HG03159 (cell line): Measurements from ENCODE around the gene CNR2.
"Not testable (repeated sequence)": the region's sequence is repeated elsewhere in the genome, so short reads cannot be mapped to it uniquely, and the experiment has no call there.

ENCODE experiments used
- ATAC-seq: cut with Tn5 transposase; IDR thresholded peaks from one replicate; pipeline ENCODE4 v1.9.1; 2021; ENCODE audit warnings: mild to moderate bottlenecking, moderate library complexity; ENCODE audit not compliant: unreplicated experiment

The CNR2 gene

GRCh38 chr1:23838401-23838866 lies 74.7 kb downstream of the CNR2 start:
- peak; percentile 56 for ATAC-seq

DNA sequence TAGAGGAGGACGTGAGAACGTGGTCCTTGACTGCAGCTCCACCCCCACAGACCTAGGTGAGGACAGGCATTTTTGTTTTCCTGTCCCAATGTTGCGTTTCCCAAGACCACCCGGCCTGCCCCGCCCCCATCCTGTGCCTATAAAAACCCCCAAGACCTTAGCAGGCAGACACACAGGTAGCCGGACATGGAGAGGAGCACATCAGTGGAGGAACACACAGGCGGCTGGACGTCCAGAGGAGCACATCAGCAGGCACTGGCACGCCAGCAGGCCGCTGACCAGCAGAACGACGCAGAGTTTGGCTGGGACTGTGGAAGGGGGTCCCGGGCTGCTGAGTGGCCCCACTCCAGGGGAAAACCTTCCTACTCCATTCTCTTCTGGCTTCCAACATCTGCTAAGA lies 75.3 kb downstream of the CNR2 start:
- no peak for ATAC-seq

- ATAC-seq = no peak
These were observed 77.1 kb downstream of the CNR2 start for GRCh38 chr1:23836037-23836436.

- ATAC-seq = not testable (repeated sequence)
These were observed 79.0 kb downstream of the CNR2 start for GRCh38 chr1:23834156-23834555.

GRCh38 chr1:23827717-23828116 lies 85.4 kb downstream of the CNR2 start:
- no peak for ATAC-seq

DNA sequence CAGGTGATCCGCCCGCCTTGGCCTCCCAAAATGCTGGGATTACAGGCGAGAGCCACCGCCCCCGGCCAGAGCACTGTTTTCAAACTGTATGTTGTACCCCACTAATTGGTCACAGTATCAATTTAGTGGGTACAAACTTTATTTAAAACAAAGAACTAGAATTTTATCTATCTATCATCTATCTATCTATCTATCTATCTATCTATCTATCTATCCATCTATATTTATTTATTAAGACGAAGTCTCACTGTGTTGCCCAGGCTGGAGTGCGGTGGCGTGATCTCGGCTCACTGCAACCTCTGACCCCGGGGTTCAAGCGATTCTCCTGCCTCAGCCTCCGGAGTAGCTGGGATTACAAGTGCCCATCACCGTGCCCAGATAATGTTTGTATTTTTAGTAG lies 86.6 kb downstream of the CNR2 start:
- ATAC-seq = not testable (repeated sequence)

DNA sequence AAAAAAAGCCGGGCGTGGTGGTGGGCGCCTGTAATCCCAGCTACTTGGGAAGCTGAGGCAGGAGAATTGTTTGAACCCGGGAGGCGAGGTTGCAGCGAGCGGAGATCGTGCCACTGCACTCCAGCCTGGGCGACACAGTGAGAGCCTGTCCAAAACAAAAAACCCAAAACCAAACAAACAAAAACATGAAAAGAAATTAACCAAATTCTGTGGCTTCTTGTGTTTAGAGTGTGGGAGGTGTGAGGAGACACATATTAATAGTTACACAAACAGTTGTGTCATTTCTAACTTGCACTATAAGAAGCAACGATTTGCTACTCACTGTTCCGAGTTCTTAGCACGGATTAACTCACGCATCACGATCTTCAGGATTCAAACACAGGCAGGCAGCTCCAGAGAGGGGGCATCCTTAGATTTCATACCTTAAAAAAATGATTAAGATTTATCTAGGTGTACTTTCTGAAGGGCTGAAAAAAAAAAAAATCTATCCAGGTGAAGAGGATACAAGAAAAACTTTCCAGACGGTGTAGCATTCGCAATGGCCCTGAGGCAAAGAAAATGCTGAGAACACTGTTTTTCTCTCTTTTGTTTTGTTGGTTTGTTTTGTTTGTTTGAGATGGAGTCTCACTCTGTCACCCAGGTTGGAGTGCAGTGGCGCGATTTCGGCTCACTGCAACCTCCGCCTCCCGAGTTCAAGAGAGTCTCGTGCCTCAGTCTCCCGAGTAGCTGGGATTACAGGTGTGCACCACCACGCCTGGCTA lies 87.2 kb downstream of the CNR2 start:
- no peak for ATAC-seq

DNA sequence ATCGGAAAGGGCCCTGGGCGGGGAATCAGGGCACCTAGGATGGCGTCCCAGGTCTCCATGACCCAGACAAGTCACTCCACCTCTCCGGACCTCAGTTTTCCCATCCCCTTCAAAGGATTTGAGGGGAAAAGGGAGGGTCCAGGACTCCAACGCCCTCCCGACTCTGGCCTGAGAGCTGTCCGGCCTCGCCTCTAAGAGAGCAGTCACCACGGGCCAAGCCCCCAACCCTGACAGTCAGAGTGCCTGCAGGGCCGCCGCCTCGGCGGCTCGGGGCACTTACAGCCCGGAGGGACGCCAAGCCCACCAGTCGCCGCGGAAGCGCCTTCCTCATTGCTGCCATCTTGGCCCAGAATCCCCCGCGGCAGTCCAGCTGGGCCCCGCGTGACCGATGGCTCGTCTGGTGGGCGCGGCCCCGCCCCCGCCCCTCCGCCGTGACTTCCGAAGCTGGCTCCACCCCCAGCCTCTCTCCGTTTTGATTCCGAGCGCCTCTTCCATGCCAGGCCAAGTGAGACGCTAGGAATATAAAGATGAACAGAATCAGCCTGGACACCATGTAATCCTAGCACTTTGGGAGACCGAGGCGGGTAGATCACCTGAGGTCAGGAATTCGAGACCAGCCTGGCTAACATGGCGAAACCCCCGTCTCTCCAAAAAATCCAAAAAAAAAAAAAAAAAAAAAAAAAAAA lies 87.9 kb downstream of the CNR2 start, which contains the start of gene HMGCL:
Gene HMGCL (minus strand): TSS at position 354 of the 686 bp plus-strand sequence. CDS start 14 bp downstream, at position 340.
- no peak for ATAC-seq

- no peak for ATAC-seq
These were observed 88.5 kb downstream of the CNR2 start for GRCh38 chr1:23824711-23825075.

DNA sequence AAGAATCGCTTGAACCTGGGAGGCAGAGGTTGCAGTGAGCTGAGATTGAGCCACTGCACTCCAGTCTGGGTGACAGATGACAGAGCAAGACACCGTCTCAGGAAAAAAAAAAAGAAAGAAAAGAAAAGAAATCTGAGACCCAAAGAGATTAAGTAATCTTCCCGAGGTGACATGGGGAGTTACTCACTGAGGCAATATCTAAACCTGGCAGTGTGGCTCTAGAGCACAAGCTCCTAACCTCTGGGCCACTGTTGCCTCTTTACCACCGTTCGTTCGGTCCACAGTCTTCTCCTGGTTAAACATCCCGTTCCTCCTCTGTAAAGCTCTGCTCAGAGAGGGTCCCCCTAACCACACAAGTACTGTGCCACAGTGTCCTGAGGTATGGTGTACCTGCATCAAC lies 89.4 kb downstream of the CNR2 start:
- ATAC-seq = no peak
